22Rv1 (cell line): ENCODE measurements around the gene WWOX.

ENCODE experiments used
- CTCF ChIP-seq: fragments of 450-650 bp; IDR thresholded peaks from 2 replicates; pipeline ENCODE4 v1.5.1; 2017; ENCODE audit warnings: mild to moderate bottlenecking
- ZFX ChIP-seq: fragments of 450-650 bp; IDR thresholded peaks from 2 replicates; pipeline ENCODE4 v1.6.1; 2017; ENCODE audit warnings: antibody characterized with exemption, borderline replicate concordance

- TF ChIP-seq CTCF: no peak
- no peak for TF ChIP-seq ZFX
Observed at GRCh38 chr16:78764478-78764877, 665.0 kb downstream of the WWOX start.
